ENCODE data around the gene SZT2.
"Not testable (repeated sequence)": the region's sequence is repeated elsewhere in the genome, so short reads cannot be mapped to it uniquely, and the experiment has no call there.

SZT2 gene

DNA sequence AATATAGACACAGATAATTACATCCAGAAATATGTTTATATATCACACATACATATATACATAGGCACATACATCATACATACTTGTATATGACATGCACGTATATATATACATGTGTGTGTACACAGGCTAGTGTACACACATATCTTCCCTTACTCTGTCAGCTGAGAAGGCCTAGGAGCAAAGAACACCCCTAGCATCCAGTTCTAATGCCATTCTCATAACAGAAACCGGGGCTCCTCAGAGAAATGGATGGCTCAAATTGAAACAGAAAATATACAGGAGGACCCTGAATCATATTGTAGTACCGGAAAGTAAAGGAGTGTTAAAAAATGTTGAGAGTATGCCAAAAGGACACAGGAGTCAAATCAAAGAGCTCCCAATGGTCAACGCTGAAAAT is 83.8 kb downstream of the SZT2 start:
- no peaks in the 10 kb centered on the region for H3K27me3 ChIP-seq (ENCODE audit: control insufficient read depth, insufficient read depth, low read length)
- no peak overlapping the region for H3K27ac ChIP-seq
- H3K4me3 ChIP-seq (ENCODE audit: low read depth, low read length), result no peak overlapping the region
- no peak overlapping the region for H3K9ac ChIP-seq
- no peaks in the 10 kb centered on the region for H3K36me3 ChIP-seq (ENCODE audit: control insufficient read depth, insufficient read depth, low read length)
- H3K9me3 ChIP-seq (ENCODE audit: control insufficient read depth, low read length), result no peaks in the 10 kb centered on the region
- no peaks in the 10 kb centered on the region for H3K4me1 ChIP-seq
- TF ChIP-seq, protein P1, sequence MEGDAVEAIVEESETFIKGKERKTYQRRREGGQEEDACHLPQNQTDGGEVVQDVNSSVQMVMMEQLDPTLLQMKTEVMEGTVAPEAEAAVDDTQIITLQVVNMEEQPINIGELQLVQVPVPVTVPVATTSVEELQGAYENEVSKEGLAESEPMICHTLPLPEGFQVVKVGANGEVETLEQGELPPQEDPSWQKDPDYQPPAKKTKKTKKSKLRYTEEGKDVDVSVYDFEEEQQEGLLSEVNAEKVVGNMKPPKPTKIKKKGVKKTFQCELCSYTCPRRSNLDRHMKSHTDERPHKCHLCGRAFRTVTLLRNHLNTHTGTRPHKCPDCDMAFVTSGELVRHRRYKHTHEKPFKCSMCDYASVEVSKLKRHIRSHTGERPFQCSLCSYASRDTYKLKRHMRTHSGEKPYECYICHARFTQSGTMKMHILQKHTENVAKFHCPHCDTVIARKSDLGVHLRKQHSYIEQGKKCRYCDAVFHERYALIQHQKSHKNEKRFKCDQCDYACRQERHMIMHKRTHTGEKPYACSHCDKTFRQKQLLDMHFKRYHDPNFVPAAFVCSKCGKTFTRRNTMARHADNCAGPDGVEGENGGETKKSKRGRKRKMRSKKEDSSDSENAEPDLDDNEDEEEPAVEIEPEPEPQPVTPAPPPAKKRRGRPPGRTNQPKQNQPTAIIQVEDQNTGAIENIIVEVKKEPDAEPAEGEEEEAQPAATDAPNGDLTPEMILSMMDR (IDR thresholded peaks at IDR 0.05), result no peak
- H3K79me2 ChIP-seq, result no peaks in the 10 kb centered on the region
- no peak overlapping the region for H2AFZ ChIP-seq
- no peak overlapping the region for H3K4me2 ChIP-seq (ENCODE audit: low read length)

DNA sequence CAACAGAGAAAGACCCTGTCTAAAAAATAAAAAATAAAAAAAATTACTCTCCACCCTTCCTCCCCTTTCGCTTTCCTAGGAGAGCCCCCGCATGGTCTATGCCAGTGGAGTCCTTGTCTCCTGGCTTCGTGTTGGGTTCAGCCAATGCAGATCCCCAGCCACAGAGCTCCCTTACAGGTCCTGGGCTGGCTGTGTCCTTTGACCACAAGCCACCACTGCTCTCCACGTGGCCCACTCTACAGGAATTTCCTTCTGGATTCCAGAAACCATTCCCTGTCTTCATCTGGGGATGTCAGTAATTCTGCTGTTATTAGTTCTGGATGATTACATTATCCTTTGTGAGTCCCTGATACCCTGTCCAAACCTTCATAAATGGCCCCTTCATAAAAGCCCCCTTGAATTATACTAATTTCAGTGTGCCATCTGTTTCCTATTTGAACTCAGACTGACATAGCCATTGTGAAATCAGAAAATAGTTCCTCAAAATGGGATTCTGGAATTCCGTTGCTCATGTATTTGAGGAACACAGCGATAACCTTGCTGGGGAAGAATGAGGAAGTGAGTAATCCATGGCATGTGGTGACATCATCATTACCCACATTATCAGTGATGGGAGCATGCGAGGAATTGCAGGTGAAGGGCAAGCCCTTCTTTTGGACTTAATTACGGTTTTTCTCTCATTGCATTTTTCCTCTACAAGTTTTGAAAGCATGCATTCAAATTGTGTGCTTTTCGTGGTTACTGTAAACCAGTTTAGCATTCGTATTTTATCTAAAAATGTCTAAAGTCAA is 86.1 kb downstream of the SZT2 start:
- H2AFZ ChIP-seq; H3K27ac ChIP-seq; H3K36me3 ChIP-seq (ENCODE audit: control insufficient read depth, insufficient read depth, low read length); H3K4me3 ChIP-seq (ENCODE audit: low read depth, low read length); H3K4me2 ChIP-seq (ENCODE audit: low read length); H3K9me3 ChIP-seq (ENCODE audit: control insufficient read depth, low read length); H3K79me2 ChIP-seq; H3K9ac ChIP-seq; H3K4me1 ChIP-seq; H3K27me3 ChIP-seq (ENCODE audit: control insufficient read depth, insufficient read depth, low read length): not testable (repeated sequence)

- Histone ChIP-seq H3K4me1 (no peaks in the 10 kb centered on the region), H3K79me2 (no peaks in the 10 kb centered on the region), H3K36me3 (ENCODE audit: control insufficient read depth, insufficient read depth, low read length) (no peaks in the 10 kb centered on the region), H3K27ac (no peak overlapping the region), H3K9ac (no peak overlapping the region), H3K9me3 (ENCODE audit: control insufficient read depth, low read length) (no peaks in the 10 kb centered on the region), H3K27me3 (ENCODE audit: control insufficient read depth, insufficient read depth, low read length) (no peaks in the 10 kb centered on the region), H2AFZ (no peak overlapping the region), H3K4me3 (ENCODE audit: low read depth, low read length) (no peak overlapping the region), H3K4me2 (ENCODE audit: low read length) (no peak overlapping the region)
- TF ChIP-seq, protein P1 (IDR thresholded peaks at IDR 0.05), result no peak
Observed at GRCh38 chr1:43477716-43478115, 88.0 kb downstream of the SZT2 start.

DNA sequence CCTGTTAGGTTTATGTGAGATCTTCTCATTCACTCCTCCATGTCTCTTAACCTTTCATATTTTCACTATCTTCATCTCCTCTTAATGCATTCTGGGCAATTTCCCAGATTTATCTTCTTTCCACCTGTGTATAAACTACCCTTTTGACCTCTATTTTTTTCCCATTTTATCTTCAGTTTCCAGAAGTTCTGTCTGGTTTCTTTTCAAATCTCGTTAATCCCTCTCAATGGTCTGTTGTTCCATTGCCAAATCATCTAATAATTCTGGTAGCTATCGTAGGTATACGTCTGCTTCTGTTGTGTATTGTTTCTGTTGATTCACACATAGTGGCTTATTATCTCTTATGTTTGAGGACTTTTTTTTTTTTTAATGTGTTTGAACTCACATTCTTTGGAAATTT is 89.7 kb downstream of the SZT2 start:
- Histone ChIP-seq H3K4me3 (ENCODE audit: low read depth, low read length) (no peak overlapping the region), H3K9ac (no peak overlapping the region), H3K36me3 (ENCODE audit: control insufficient read depth, insufficient read depth, low read length) (no peaks in the 10 kb centered on the region), H3K9me3 (ENCODE audit: control insufficient read depth, low read length) (no peaks in the 10 kb centered on the region), H3K27me3 (ENCODE audit: control insufficient read depth, insufficient read depth, low read length) (no peaks in the 10 kb centered on the region), H3K79me2 (no peaks in the 10 kb centered on the region), H3K4me1 (no peaks in the 10 kb centered on the region), H3K4me2 (ENCODE audit: low read length) (no peak overlapping the region), H3K27ac (no peak overlapping the region), H2AFZ (no peak overlapping the region)
- TF ChIP-seq, protein P1 (IDR thresholded peaks at IDR 0.05), result no peak

DNA sequence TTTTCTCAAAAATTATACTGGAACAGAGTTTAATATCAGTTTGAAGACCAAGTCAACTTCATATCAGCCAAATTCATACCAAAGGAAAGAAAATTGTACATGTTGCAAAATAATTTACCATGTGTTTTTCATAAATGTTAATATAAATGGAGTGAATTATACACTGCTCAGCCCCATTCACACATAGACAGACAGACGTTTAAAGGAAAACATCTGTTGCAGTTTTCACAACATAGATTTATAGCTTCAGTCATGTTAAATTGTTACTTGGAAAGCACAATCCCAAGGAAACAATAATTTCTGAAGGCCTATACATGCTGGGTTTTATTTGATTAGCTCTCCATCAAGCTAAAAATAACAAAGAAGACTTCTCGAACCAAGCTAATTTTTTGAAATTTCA is 91.8 kb downstream of the SZT2 start:
- no peaks in the 10 kb centered on the region for H3K79me2 ChIP-seq
- H2AFZ ChIP-seq, result no peak overlapping the region
- H3K36me3 ChIP-seq (ENCODE audit: control insufficient read depth, insufficient read depth, low read length), result no peaks in the 10 kb centered on the region
- H3K27ac ChIP-seq, result no peak overlapping the region
- no peaks in the 10 kb centered on the region for H3K27me3 ChIP-seq (ENCODE audit: control insufficient read depth, insufficient read depth, low read length)
- no peaks in the 10 kb centered on the region for H3K4me1 ChIP-seq
- no peak overlapping the region for H3K4me2 ChIP-seq (ENCODE audit: low read length)
- no peaks in the 10 kb centered on the region for H3K9me3 ChIP-seq (ENCODE audit: control insufficient read depth, low read length)
- TF ChIP-seq, protein P1 (IDR thresholded peaks at IDR 0.05), result no peak
- H3K4me3 ChIP-seq (ENCODE audit: low read depth, low read length), result no peak overlapping the region
- H3K9ac ChIP-seq, result no peak overlapping the region
